ENCODE measurements around the gene GADL1.

The GADL1 gene

DNA sequence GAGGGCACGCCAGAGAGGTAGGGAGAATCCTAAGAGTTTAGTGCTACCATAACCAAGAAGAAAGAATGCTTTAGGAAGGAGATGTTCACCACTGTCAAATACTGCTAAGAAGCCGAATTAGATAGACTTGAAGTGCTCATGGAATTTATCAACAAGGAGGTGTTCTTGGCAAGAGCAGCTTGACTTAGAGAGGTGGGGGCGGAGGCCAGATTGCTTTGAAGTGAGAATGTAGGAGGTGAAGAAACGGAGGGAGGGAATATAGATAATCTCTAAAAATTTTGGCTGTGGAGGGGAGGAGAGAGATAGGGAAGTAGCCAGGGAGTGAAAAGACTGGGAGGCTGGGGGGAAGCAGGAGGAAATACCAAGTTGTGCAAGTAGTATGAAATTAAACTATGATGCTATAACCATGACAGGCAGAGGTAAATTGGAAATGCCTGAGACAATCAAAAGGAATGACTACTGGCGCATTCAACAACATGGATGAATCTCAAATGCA is 35.5 kb downstream of the GADL1 start:
- no peak for DNase-seq
- TF ChIP-seq POLR2A (IDR thresholded peaks at IDR 0.05; ENCODE audit: low read length) = no peak
- no peak for TF ChIP-seq GATA1 (IDR thresholded peaks at IDR 0.05; ENCODE audit: low read depth, low read length)

DNA sequence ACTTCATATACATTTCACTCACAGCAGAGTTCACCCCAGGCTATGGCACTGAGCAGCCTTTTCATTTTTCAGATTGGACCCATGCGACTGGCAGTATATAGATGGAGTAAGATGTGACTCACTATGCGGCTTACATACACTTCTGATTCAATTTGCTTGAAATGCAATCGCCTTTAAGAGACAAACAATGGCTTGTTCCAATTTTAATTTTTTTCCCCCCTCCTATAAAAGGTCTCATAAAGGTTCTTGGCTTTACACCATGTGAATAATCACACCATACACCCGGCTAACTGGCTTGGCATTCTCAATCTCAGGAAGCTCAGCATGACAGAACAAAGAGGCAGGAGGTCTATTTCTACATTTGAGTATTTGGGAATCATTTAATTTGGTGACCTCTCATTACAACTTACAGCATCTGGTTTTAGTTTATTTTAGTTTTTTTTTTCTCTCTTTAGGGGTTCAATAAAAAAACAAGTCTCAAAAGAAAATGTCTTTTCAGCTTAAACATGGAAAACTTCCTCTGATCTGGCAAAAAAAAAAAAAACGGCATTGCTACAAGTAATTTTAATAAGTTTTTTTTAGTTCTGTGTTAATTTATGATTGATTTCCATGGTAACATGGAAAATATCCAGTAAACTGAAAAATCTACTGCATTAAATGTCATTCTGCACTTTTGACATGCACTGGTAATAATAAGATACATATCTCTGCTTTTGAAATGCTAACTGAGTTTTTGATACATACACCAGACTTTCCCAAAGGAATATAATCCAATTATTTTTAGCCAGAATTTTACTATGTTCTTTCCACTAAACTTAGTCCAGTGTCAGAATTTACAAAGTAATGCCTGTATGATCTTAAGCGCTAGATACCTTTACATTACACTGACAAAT is 38.8 kb downstream of the GADL1 start:
- DNase-seq = no peak
- TF ChIP-seq POLR2A (IDR thresholded peaks at IDR 0.05; ENCODE audit: low read length) = no peak
- TF ChIP-seq GATA1 (IDR thresholded peaks at IDR 0.05; ENCODE audit: low read depth, low read length) = no peak

DNA sequence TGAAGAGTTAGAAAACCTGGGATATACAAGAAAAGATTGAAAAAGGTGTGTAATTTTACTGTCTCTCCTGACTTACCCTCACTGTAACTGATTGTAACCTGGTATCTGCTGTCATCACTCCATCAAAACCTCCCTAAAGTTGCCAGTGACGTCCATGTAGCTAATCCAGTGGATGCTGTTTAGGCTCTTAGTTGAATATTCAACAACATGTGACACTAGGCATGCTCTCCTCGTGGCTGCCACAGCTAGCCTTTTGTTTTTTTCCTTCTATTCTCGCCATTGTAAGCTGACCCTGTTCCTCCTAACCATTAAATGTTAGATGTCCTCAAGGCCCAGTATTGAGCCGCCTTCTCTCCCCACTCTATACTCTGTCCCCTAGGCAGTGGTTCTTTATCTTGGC is 41.6 kb downstream of the GADL1 start:
- no peak for DNase-seq

DNA sequence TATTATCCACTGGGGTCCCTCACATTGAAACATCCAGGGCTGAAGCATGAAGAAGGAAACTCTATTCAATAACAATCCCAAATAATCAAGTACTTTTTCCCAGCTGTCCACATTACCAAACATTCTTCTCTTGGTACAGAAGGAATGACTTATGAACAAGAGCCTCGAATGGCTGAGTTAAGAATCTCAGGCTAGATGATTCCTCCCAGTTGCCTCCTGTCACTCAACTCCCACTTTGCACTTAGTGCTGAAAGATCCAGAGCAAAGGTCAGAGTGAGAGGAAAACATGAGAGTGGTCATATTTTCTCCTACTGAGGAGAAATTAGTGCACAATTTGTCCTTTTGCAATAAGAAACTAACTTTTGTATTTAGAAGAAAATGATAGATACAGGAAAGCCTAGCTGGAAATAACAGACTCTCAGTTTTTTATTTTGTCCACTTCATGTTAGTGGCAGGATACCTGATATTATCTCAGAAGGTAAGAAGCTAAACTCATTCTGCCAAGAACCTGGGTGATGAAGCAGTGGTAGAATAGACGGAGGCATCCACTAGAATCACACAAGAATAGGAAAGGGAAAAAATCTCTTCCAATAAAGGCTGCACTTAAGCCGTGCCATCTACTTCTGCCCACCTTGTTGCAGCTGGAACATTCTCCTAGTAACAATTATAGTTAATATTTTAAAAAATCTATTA is 46.2 kb downstream of the GADL1 start:
- no peak for TF ChIP-seq GATA1 (IDR thresholded peaks at IDR 0.05; ENCODE audit: low read depth, low read length)
- no peak for TF ChIP-seq POLR2A (IDR thresholded peaks at IDR 0.05; ENCODE audit: low read length)

More for the DNA sequence above, 41.6 kb downstream of the GADL1 start:
- no peak for TF ChIP-seq GATA1 (IDR thresholded peaks at IDR 0.05; ENCODE audit: low read depth, low read length)
- TF ChIP-seq POLR2A (IDR thresholded peaks at IDR 0.05; ENCODE audit: low read length) = no peak

DNA sequence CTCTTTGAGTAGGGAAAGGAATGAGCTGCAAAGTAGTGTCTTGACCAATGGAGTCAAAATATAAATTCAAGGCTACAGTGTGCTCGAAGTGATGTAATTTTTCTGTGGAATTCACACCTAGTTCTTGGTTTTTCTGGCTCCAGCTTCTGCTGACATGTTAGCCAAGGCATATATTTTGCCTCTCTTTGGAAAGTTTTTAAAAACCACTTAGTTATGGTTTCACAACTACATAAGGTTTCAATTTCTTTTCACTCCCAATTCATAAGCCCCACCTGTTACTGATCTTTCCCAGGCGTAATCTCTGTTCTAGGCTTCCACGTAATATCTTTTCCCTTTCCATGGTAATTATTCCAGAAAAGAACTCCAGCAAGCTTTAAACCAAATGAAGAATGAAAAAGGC is 46.9 kb downstream of the GADL1 start:
- TF ChIP-seq POLR2A (IDR thresholded peaks at IDR 0.05; ENCODE audit: low read length) (no peak), GATA1 (IDR thresholded peaks at IDR 0.05; ENCODE audit: low read depth, low read length) (no peak)
- DNase-seq = no peak

More for the DNA sequence above, 46.2 kb downstream of the GADL1 start:
- DNase-seq = no peak

DNA sequence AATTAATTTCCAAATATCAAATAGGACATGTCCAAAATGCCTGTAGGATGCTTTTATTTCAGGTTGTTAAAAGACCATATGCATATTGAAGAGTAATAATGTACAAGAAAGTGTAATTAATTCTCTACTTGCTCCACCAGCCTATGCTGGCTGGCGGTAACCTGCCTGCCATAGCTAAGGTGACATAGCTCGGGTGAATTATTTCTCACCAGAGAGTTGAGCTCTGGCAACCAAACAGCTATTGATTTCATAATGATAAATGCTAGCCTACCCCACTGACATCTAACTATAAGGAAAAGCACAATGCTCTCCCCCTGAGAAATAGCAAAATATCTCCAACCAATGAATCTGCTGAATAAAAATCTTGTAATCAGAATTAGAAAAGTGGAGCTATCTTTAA is 48.9 kb downstream of the GADL1 start:
- TF ChIP-seq POLR2A (IDR thresholded peaks at IDR 0.05; ENCODE audit: low read length) = no peak
- no peak for TF ChIP-seq GATA1 (IDR thresholded peaks at IDR 0.05; ENCODE audit: low read depth, low read length)
- no peak for DNase-seq

DNA sequence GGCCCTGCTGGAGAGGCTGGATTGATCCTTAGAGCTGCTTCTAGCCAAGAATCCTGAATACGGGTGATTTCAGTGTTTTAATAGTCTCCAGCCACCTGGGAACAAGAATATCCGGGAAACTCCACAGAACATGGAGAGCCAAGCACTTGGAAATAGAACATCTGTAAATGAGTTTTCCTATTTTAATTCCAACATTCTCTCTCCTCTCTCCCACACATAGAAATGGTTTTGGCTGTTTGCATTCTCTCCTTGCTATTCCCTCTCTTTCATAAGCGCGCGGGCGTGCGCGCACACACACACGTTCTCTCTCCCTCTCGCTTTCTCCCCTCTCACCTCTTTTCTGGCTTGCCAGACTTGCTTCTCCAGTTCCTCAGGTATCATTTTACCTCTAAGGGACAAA is 50.6 kb downstream of the GADL1 start:
- TF ChIP-seq POLR2A (IDR thresholded peaks at IDR 0.05; ENCODE audit: low read length) (no peak), GATA1 (IDR thresholded peaks at IDR 0.05; ENCODE audit: low read depth, low read length) (no peak)
- no peak for DNase-seq

DNA sequence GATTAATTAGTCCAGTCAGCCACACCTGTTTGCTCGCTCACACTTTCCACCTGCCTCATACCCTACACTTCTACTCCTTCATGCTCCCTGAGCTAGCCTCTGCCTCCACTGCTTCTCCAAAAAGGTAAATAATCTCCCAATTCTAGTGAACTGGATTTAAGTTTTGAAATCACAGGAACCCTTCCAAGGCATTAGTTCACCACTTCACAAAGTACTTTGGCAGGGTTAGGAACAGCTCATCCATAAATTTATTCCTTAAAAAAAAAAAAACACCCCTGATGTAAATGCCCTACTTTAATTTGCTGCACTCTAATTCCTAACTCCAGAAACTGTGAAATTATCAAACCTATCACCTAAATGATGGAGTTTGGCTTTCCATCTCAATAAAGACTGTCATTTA is 58.3 kb downstream of the GADL1 start:
- DNase-seq = no peak
- TF ChIP-seq GATA1 (IDR thresholded peaks at IDR 0.05; ENCODE audit: low read depth, low read length) (no peak), POLR2A (IDR thresholded peaks at IDR 0.05; ENCODE audit: low read length) (no peak)

DNA sequence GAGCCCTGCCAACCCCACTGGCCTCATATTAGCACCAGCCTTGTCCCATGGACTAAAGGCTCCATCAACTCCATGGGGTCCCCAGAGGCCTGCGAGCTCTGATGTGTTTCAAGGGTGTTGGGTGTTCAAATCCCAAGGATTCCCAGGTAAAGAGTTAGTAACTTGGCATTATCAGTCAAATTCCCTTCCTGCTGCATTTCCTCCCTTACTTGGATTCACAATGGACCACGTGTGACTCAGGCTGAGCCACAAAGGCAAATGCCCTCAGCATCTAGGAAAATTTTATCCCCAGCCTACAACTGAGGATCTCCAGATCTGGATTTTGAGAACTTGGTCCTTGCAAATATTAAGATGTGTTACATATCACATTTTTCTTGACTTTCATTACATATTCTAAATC is 58.8 kb downstream of the GADL1 start:
- no peak for DNase-seq
- no peak for TF ChIP-seq GATA1 (IDR thresholded peaks at IDR 0.05; ENCODE audit: low read depth, low read length)
- TF ChIP-seq POLR2A (IDR thresholded peaks at IDR 0.05; ENCODE audit: low read length) = no peak

DNA sequence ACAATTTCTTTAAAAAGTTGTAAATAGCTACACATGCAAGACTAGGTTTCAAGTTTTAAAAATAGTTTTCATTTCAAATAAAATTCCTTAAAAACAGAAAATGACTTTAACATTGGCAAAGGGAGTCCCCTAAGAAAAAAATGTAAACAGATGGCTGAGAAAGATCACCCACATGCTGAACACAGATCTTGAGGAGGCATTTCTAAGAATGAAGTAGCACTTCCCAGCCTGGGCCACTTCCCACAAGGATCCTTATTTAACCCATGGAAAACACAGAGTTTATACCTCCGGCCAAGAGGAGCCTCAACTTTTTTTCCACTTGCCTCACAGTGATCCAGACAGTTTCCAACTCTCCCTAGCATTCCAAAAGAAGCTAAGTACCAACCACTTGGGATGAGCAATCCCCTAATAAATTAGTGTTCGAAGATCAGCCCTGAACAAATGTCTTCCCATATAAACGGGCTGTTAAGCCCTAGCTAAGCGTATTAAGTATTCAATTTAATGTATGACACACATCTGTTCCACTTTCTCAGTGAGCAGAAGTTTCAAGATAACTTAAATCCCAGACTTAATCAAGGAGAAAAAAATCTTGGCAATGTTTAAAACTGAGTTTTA is 61.4 kb downstream of the GADL1 start:
- DNase-seq = no peak
- TF ChIP-seq GATA1 (IDR thresholded peaks at IDR 0.05; ENCODE audit: low read depth, low read length) (no peak), POLR2A (IDR thresholded peaks at IDR 0.05; ENCODE audit: low read length) (no peak)

DNA sequence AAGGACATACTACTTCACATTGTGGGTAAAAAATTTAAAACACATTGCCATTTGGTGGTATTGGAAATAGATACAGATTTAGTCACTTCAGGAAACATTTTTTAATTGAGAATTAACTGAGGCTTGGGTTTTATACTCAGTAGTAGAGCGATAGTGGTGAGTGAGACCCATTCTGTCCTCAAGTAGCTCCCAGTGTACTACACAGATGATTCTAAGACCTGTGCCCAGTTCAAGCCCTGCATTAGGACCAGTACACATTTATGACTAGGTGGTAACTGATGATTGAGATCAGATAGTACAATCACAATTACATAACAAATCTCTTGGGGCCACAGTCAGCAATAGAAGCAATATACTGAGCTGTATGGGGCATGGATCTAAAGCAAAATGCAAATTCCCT is 67.4 kb downstream of the GADL1 start:
- DNase-seq = no peak
- TF ChIP-seq GATA1 (IDR thresholded peaks at IDR 0.05; ENCODE audit: low read depth, low read length) (no peak), POLR2A (IDR thresholded peaks at IDR 0.05; ENCODE audit: low read length) (no peak)

DNA sequence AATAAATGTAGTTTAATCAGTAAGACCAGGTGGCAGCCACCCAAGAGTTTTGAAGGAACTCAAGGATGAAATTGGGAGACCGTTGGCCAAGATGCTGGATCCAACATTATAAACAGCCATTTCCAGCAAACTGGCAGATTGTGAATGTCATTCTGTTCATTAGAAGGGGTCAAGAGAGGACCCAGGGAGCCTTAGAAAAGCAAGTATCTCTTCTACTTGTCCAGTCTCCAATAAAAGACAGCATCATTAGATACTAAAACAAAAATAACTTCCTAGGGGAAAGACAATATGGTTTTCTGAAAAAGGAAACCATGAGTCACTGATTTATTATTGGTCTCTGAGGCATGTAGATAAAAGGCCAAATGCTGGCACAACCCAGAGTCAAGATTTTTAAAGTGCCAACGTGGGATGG is 67.9 kb downstream of the GADL1 start:
- TF ChIP-seq POLR2A (IDR thresholded peaks at IDR 0.05; ENCODE audit: low read length) (no peak), GATA1 (IDR thresholded peaks at IDR 0.05; ENCODE audit: low read depth, low read length) (no peak)

DNA sequence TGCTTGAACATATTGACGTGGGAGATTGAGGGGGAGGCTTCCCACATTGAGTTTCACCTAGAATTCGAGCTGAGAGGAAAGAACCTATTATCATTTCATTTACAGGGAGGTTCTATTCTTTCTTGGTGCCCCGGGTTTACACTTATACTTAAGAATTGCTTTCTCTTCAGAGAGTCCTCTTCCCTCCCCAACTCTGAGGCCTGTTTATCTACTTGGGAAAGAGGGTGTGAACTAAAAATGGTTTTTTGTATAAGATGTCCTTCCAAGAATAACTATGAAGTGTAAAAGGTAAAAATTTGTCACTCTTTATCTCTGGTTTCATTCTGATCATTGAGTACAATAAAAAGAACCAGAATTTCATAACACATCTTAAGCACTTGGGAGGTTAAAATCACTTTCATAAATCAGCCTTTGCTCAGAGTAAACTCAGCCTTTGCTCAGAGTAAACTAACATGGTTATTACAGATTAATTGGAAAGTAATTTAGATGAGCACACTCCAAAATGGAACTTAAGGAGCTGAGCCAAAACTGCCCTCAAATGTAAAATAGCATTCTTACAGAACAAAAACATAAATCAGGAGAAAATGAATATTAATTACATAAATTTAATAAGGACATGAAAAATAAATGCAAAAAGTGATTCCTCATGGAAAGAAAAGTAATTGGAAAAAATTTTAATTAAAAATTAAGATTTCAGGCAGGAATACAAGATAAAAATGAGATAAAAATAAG is 75.2 kb downstream of the GADL1 start:
- DNase-seq = no peak
- TF ChIP-seq POLR2A (IDR thresholded peaks at IDR 0.05; ENCODE audit: low read length) = no peak
- TF ChIP-seq GATA1 (IDR thresholded peaks at IDR 0.05; ENCODE audit: low read depth, low read length) = no peak

More for the DNA sequence above, 67.9 kb downstream of the GADL1 start:
- DNase-seq = no peak
